HG03175 (cell line): ENCODE data around the gene C1GALT1.
"Not testable (repeated sequence)": the region's sequence is repeated elsewhere in the genome, so short reads cannot be mapped to it uniquely, and the experiment has no call there.

ENCODE experiments used
- ATAC-seq: cut with Tn5 transposase; IDR thresholded peaks from one replicate; pipeline ENCODE4 v1.9.1; 2021; ENCODE audit warnings: mild to moderate bottlenecking, moderate library complexity; ENCODE audit not compliant: unreplicated experiment

Gene C1GALT1

DNA sequence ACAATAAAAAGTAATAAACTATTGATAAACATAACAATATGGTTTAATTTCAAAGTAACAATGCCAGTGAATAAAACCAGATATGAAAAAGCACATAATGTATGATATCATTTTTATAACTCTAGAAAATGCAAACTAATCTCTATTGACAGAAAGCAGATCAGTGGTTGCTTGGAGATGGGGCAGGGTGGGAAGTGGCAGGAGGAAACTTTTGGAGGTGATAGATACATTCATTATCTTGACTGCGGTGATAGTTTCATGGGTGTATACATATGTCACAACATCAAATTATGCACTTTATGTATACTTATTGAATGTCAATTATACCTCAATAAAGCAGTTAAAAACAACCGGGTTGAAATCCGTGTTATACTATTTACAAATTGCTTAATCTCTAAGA lies 16.0 kb upstream of the C1GALT1 start:
- ATAC-seq: no peak

DNA sequence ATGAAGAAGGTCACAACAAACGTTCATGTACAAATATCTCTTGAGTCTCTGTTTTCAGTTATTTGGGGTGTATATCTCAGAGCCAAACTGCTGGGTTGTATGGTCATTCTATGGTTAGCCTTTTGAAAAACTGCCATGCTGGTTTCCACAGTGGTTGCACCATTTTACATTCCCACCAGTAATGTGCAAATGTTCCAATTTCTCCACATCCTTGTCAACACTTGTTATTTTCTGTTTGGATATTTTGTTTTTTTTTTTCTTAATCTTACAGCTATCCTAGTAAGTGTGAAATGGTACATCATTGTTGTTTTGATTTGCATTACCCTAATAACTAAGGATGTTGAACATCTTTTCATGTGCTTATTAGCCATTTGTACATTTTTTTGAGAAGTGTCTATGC lies 13.0 kb upstream of the C1GALT1 start:
- no peak for ATAC-seq

DNA sequence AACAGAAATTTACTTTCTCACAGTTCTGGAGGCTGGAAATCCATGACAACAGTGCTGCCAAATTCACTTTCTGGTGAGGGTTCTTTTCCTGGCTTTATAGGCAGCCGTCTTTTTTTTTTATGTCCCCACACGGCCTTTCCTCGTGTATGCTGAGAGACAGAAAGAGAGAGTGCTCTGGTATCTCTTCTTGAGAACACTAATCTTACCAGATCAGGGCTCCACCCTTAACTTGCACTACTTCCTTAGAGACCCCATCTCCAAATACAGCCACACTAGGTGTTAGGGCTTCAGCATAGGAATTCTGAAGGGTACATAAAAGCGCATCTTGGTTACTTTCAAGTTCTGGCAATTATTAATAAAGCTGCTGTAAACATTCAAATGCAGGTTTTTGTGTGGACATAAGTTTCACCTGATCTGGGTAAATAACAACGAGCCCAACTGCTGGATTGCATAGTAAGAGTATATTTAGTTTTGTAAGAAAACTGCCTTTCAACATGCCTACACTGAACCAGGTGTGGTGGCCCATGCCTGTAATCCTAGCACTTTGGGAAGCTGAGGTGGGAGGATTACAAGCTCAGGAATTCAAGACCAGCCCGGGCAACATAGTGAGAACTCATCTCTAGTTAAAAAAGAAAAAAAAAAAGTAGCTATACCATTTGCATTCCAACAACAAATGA lies 8.2 kb upstream of the C1GALT1 start:
- no peak for ATAC-seq

DNA sequence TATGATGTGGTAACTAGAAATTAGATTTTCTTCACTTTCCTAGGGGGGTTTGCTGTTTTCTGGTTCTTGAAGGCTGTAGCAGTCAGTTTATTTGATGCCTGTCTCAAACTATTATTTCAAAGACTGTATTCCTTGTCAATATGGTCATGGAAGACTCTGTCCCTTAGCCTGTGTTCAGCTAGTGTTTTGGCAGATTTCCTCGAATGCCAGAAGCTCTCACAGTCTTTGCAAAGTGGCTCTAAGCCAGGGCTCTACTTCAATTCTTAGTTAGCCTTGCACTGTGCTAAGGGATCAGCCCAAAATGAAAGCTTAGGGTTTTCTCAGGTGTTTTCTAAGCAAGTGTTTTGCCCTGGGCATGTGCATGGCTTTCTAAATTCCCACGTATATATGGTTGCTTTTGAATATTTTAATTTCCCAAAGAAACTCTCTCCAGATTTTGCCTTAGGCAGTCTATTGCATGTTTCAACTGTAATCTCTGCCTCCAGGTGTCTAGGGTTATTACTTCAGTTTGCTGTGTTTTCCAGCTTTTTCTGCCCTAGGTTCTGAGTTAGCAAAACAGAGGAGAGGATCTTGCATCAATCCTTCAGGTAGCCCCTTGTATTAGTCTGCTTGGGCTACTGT lies 7.2 kb upstream of the C1GALT1 start:
- no peak for ATAC-seq

DNA sequence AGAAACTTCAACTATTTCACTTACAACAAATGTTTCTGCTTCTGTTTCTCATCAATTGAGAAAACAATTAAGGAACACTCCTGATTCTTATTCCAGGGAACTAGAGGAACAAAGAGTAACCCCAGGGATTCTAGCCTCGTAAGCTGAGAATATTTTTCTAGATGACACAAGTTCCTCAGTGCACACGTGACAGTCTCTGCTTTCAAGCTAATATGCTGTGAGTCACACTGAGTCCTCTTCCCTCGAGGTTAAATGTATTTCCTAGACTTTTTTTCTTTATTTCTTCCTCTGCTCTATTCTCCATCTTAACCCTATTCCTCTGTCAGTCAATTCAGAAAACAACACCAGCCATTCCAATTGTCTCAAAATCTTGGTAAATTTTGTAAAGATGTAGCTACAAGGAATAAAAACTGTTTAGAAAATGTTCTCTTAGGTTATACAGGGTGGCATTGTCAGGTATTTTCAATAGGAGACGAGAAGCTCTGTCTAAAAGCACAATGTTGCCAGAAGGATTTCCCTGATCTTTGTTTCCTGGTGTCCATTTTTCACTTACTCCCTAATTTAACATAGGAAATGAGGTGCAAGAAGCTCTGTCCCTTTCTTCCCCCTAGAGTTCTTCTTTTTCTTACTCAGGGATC lies 5.8 kb upstream of the C1GALT1 start:
- no peak for ATAC-seq

DNA sequence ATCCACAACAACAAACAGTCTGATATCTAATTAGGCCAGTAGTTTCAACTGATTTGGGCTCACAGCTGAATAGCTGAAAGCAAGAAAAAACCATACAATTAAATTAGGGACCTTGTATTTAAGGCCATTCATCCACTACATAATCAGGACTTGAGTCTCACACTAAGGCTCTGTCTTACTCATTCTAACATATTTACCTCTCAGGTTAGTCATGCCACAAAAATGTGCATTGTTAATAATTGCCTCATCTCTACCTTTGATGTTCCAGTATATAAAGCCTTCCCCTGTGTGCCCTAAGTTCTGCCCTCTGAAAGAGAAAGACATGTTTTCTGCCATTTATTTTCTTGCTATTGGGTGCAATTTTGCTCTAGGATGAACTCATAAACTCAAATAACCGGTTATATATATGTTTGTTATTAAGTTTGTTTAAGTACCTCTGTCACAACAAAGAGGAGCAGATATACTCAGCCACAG lies 5.3 kb upstream of the C1GALT1 start:
- no peak for ATAC-seq

DNA sequence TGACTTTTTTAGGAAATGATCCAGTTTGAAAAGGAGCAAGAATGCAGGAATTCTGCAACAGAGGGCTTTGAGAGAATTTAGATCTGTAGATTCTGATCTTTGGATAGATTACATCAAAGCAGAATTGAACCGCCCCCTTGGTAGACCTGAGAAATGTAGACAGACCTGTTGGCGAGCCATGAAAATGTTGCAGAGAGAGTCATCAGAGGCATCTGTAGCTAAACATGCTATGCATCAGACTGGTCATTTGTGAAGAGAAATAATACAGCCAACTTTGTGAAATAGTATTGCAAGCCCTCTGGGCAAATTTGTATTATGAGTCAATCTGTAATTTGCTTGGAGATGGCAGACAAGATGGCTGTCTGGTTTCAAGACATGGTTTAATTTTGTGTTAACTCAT lies 4.3 kb upstream of the C1GALT1 start:
- ATAC-seq: no peak

DNA sequence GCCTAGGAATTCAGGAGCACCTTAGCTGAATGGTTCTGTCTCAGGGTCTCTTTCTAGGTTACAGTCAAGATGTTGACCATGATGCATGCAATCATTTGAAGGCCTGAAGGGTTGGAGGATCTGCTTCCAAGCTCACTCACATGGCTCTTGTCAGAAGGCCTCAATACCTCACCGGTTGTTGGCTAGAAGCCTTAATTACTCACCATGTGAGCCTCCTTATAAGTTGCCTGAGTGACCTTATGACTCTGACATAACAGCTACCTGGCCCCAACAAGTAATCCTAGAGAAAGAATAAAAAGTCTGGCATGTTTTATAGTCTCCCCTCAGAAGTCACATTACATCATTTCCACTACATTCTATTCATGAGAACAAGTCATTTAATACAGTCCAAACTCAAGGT lies 3.4 kb upstream of the C1GALT1 start:
- no peak for ATAC-seq

DNA sequence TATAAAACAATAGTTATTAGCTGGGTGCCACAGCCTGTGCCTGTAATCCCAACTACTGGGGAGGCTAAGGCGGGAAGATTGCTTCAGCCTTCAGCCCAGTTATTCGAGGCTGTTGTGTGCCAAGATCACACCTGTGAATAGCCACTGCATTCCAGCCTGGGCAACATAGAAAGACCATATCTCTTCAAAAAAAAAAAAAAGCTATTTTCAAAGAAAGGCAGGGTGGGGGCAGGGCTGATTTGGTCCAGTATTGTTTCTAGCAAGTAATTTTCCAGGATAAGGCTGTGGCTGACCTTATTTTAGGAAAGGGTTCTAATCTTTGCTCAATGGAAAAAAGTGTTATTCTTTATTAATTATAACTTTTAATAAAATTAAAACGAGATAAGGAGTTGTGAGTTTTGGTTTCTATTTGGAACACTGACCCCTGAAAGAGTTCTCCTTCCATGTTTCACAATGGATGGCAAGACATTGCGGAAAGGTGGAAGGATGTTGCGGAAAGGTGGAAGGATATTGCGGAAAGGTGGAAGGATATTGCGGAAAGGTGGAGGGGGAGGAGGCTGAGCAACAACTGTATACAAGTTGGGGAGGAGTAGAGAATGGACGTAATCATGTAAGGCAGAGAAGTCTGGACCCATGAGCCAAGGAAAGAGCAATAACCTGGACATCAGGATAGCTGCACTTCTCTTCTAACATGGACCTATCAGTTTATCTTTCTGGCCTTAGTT lies 1.5 kb upstream of the C1GALT1 start:
- no peak for ATAC-seq

DNA sequence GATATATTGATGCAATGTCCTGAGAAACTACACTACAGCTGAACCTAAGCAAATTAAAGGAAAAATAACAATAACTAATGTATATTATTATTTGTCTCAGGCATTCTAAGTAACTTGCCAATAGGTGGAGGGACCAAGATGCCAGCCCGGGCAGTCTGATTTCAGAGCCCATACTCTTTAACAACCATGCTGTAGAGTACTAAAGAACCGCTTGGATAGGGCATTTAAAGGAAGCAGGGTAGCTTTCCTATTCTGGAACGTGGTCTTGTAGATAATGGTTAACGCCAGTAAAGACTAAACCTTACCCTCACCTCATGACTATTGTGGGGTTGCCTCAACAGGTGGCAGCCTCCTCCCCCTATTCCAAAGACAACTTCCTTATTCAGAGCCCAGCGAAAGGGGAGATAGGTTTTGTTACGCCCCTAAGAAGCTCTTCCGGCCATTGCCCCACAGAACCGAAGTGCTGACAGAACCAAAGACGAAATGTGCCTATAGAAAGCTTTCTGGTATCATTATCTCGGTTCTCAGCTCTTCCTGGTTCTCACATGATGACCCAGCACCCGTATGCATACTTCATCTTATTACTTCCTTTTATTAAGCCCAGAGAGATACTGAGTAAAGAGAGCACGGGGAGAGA lies 707 bp upstream of the C1GALT1 start:
- peak; percentile 34 for ATAC-seq

DNA sequence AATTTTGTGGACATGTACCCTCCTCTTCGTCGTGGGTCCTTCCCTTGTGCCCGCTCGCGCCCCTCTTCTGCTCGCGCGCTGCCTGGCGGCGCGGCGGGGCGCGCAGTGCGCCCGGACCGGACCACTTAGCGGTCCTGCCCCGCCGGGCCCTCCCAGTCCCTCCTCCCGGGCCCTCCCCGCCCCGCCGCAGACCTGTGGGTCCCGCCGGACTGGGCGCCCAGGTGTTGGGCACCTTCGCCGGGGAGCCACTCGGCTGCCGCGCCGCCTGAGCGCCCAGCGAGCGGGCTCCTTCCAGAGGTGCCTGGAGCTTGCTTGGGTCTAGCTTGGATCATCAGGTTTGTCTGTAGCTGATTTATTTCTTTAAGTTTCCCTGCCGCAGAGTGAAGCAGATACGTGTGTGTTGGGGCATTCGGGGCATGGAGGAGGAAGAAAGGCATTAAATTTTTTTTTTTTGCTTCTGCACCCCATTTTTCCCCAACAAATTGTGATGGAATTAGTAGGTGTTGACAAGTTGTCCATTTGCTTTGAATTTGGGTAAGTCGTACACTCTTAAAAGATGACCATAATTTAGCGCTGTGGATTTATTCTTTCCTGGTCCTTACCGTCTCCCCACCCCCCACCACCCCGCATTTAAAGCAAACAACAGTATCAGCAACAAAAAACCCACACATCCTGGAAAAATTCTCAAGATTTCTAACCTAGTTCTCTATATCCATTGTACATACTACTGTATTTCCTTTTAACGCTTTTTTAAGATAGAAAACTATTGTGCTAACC lies 905 bp downstream of the C1GALT1 start:
- ATAC-seq: peak; percentile 25

DNA sequence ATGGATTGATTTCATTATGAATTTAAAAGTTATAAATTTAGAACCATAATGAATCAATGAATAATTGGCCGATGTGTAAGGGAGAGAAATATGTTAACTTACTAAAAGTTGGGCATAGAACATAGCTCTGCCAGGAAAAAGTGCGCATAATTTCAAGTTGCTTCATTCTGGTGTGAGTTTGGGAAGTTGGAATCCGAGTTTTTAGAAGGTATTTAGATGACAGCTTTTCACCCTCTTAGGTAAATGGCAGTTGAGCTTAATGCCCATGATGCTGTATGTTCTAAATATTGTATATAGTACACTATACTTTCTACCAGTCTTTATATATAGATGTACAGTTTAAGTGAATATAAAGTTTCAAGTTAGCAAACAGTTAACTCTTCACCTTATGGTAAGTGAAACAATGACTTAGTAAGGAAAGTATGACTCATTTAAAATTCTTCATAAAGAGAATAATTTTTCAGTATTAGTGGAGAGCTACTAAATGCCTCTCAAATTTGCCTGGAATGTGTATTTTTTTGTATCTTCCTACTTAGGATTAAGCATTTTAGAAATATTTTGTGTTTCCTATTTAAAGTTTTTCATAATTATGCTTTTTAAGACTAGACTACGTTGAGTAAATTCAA lies 1.6 kb downstream of the C1GALT1 start:
- no peak for ATAC-seq

DNA sequence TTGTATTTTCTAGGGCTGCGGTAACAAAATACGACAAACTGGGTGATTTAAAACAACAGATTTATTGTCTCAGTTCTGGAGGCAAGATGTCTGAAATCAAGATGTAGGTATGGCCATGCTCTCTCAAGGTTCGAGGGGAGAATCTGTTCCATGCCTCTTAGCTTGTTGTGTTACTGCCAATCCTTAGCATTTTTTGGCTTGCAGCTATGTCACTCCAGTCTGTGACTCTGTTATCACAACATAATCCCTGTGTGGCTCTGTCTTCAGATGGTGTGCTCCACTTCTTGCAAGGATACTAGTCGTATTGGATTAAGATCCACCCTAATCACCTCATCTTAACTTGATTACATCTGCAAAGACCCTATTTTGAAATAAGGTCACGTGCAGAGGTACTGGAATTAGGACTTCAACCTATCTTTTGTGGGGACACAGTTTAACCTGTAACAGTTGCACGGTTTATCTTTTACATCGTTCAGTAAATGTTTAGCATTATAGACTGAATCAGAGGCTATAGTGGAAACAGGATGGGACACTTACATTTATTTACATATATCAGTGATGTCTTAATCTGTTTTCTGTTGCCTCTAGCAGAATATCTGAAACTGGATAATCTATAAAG lies 3.1 kb downstream of the C1GALT1 start:
- no peak for ATAC-seq

DNA sequence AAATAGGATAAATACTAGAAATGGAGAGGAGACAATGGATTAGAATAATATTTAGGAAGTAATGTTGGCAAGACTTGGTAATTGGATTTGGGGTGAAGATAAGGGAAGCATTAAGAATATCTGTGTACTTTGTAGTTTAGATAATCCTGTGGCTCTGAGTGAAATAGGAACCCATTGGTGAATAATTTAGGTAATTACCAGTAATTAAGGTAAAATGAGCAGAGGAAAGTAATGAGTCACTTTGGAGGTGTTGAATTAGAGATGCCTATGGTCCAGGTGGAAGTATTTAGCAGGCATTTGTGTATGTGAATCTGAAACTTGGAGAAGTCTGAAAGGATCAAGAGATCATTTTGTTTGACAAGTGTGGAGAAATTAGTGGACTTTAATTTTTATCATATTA lies 5.7 kb downstream of the C1GALT1 start:
- no peak for ATAC-seq

DNA sequence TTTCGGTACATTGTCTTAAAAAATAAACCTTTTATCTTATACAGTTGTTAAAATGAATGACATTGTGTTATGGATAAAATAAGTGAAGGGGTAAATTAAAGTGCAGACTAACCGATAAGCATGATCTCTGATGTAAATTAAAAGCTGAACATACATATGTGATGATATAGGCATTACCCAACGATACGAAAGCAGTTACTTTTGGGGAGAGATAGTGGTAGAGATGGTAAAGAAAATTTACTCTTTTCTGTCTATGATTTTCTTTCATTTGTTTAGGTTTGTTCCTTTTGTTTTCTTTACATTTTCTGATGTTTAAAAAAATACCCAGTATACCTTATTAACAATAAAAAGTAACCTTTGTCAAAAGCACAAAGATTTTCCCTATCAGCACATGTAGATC lies 6.4 kb downstream of the C1GALT1 start:
- no peak for ATAC-seq

DNA sequence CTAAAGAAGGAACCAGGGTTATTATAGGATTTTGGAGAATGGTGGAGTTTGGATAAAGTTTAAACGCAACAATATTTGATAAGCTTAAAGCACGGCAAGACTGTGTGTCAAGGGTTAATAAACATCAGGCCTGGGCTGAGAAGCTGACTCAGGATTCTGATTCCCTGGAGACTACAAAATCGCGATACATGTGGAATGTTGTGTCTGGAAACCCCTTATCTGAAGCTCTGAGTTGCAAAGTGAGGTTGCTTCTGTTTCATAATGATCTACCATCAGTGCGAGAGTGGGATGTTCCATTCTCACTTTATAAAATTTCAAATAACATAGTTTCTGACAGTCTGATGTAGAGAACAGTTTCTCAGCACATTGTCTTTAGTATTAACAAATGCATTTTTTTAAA lies 7.8 kb downstream of the C1GALT1 start:
- no peak for ATAC-seq

DNA sequence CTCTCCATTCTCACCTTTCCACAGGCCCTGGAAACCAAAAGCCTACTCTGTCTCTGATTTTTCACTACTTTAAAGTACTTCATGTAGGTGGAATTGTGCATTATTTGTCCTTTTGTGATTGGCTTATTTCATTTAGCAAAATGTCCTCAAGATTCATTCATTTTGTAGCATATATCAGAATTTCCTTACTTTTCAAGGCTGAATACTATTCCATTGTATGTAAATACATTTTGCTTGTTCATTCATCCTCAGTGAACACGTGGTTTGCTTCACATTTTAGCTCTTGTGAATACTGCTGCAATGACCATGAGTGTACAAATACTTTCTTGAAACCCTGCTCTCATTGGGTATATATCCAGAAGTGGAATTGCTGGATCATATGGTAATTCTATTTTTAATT lies 8.8 kb downstream of the C1GALT1 start:
- ATAC-seq: no peak

DNA sequence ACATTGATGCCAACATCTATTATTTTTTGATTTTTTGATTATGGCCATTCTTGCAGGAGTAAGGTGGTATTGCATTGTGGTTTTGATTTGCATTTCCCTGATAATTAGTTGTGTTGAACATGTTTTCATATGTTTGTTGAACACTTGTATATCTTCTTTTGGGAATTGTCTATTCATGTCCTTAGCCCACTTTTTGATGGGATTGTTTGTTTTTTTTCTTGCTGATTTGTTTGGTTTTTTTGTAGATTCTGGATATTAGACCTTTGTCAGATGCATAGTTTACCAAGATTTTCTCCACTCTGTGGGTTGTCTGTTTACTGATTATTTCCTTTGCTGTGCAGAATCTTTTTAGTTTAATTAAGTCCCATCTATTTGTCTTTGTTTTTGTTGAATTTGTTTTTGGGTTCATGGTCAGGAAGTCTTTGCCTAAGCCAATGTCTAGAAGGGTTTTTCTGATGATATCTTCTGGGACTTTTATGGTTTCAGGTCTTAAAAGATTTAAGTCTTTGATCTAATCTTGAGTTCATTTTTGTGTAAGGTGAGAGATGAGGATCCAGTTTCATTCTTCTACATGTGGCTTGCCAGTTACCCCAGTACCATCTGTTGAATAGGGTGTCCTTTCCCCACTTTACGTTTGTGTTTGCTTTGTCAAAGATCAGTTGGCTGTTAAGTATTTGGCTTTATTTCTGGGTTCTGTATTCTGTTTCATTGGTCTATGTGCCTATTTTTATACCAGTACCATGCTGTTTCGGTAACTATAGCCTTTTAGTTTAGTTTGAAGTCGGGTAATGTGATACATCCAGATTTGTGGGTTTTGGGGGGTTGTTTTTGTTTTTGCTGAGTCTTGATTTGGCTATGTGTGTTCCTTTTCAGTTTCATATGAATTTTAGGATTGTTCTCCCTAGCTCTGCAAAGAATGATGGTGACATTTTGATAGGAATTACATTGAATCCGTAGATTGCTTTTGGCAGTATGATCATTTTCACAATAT lies 10.7 kb downstream of the C1GALT1 start:
- not testable (repeated sequence) for ATAC-seq
